Nephron progenitor cell (in vitro differentiated cells): ENCODE results near the gene KLHL3.

Source experiments
- DNase-seq: peaks from one replicate; pipeline ENCODE4 v3.0.0; 2021
- H3K27ac Mint-ChIP-seq: 2 replicates; pipeline ENCODE4 v1.8.0; 2021; ENCODE audit warnings: mild to moderate bottlenecking, moderate library complexity, mixed read lengths
- H3K27me3 Mint-ChIP-seq: 2 replicates; pipeline ENCODE4 v1.8.0; 2021; ENCODE audit warnings: mild to moderate bottlenecking, low read depth, mixed read lengths; ENCODE audit not compliant: poor library complexity
- H3K36me3 Mint-ChIP-seq: 2 replicates; pipeline ENCODE4 v1.8.0; 2021; ENCODE audit warnings: low read depth, mixed read lengths
- H3K4me1 Mint-ChIP-seq: 2 replicates; pipeline ENCODE4 v1.8.0; 2021; ENCODE audit warnings: mixed read lengths
- H3K4me3 Mint-ChIP-seq: 2 replicates; pipeline ENCODE4 v1.8.0; 2021; ENCODE audit warnings: mild to moderate bottlenecking, moderate library complexity, mixed read lengths
- H3K9me3 Mint-ChIP-seq: 2 replicates; pipeline ENCODE4 v1.8.0; 2021; ENCODE audit warnings: mild to moderate bottlenecking, moderate library complexity, mixed read lengths
- TF ChIP-seq, protein P1 (sequence below): fragments of 200-600 bp; sonication (generic); IDR thresholded peaks from 2 replicates; pipeline ENCODE4 v1.5.0; 2021; ENCODE audit warnings: antibody characterized with exemption

KLHL3 gene

DNA sequence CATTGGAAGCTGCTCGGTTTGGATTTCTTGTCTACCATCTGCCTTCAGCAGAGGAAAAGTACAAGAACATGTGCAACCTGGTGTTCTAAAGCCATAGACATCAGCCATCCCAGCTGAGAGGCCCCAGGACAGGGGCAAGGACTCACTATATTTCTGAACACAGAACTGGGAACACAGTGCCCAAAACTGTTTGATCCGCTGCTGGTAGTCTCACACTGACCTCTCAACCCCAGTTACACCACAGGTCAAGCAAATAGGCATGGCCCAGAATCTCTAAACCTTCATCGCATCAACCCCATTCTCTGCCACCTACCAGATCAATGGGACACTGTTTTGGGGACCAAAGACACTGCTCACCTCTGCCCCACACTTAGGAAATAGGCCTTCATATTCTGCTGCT is 2.0 kb downstream of the KLHL3 start:
- DNase-seq: no peak
- Mint-ChIP-seq H3K27ac (peak overlapping the region; percentile 49), H3K27me3 (peaks cover 4% of the 10 kb centered on the region), H3K36me3 (peaks cover 4% of the 10 kb centered on the region), H3K4me3 (no peak overlapping the region), H3K4me1 (no peaks in the 10 kb centered on the region), H3K9me3 (peaks cover 12% of the 10 kb centered on the region)
- TF ChIP-seq, protein P1, sequence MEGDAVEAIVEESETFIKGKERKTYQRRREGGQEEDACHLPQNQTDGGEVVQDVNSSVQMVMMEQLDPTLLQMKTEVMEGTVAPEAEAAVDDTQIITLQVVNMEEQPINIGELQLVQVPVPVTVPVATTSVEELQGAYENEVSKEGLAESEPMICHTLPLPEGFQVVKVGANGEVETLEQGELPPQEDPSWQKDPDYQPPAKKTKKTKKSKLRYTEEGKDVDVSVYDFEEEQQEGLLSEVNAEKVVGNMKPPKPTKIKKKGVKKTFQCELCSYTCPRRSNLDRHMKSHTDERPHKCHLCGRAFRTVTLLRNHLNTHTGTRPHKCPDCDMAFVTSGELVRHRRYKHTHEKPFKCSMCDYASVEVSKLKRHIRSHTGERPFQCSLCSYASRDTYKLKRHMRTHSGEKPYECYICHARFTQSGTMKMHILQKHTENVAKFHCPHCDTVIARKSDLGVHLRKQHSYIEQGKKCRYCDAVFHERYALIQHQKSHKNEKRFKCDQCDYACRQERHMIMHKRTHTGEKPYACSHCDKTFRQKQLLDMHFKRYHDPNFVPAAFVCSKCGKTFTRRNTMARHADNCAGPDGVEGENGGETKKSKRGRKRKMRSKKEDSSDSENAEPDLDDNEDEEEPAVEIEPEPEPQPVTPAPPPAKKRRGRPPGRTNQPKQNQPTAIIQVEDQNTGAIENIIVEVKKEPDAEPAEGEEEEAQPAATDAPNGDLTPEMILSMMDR: no peak

DNA sequence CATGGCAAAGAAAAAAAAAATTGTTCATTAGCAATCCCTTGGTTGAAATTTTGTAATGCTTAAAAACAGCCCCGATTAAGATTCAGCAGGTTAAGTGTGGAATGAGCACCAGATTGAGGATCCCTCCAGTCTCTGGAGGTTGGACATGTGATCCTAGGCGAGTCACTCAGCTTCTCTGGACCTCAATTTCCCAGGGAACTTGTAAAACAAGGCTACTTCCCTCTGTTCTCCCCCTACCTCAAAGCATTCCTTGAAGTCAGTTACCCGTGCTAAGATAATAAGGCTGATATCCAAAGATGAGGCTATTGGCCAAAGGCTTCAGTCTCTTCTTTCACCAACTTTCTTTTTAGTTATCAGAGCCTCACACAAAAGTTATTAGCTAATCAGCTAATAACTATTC is 2.9 kb downstream of the KLHL3 start:
- H3K4me3 Mint-ChIP-seq: peak overlapping the region; percentile 15
- H3K27ac Mint-ChIP-seq: no peak overlapping the region
- peaks cover 5% of the 10 kb centered on the region for H3K9me3 Mint-ChIP-seq
- TF ChIP-seq, protein P1: no peak
- no peaks in the 10 kb centered on the region for H3K4me1 Mint-ChIP-seq
- H3K27me3 Mint-ChIP-seq: peaks cover 3% of the 10 kb centered on the region
- no peak for DNase-seq
- peaks cover 4% of the 10 kb centered on the region for H3K36me3 Mint-ChIP-seq

DNA sequence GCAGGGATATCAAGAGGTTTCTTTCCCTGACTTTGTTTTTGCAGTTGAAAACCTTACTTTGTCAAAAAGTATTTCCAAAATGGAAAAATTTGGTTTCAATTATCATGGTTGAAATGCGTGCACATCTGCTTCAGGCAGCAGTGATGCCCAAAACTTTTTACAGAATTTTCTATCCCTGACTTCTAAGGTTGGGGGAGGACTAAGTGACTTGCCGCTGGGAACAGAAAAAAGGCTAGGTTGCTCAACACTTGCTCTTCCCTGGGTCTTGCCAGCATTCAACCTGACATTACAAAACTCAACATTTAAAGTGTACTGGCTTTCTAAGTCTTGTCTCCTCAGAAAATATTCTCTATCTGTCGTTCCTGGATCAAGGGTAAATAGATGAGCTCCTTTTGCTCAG is 4.7 kb downstream of the KLHL3 start:
- H3K4me1 Mint-ChIP-seq: no peaks in the 10 kb centered on the region
- H3K27ac Mint-ChIP-seq: no peak overlapping the region
- no peaks in the 10 kb centered on the region for H3K9me3 Mint-ChIP-seq
- H3K4me3 Mint-ChIP-seq: no peak overlapping the region
- no peaks in the 10 kb centered on the region for H3K36me3 Mint-ChIP-seq
- no peak for DNase-seq
- H3K27me3 Mint-ChIP-seq: no peaks in the 10 kb centered on the region
- TF ChIP-seq, protein P1: no peak

DNA sequence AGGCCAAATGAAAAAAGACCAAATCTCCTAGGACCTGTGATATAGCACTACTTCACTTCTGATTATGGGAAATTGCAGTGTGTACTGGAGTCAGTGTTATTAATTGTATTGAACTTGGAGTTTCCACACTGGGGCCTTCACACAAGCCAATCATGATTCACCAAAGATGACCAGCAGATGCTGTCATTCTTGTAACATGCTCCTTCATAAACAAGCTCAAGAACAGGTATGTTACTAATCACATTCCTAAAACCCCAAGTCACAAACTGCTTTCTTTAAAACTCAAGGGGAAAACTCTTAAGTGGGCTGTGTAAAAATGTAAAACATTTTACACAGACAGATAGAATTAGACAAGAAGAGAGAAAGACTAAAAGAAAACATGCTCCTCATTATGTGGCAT is 5.6 kb downstream of the KLHL3 start:
- Mint-ChIP-seq H3K4me1 (no peaks in the 10 kb centered on the region), H3K36me3 (no peaks in the 10 kb centered on the region), H3K9me3 (no peaks in the 10 kb centered on the region), H3K27ac (no peak overlapping the region), H3K4me3 (no peak overlapping the region), H3K27me3 (no peaks in the 10 kb centered on the region)
- TF ChIP-seq, protein P1: no peak
- no peak for DNase-seq

GRCh38 chr5:137728048-137728447 is 7.8 kb downstream of the KLHL3 start:
- Mint-ChIP-seq H3K27me3 (no peaks in the 10 kb centered on the region), H3K27ac (no peak overlapping the region), H3K36me3 (no peaks in the 10 kb centered on the region), H3K4me3 (no peak overlapping the region), H3K4me1 (no peaks in the 10 kb centered on the region), H3K9me3 (no peaks in the 10 kb centered on the region)
- TF ChIP-seq, protein P1: no peak
- DNase-seq: no peak

DNA sequence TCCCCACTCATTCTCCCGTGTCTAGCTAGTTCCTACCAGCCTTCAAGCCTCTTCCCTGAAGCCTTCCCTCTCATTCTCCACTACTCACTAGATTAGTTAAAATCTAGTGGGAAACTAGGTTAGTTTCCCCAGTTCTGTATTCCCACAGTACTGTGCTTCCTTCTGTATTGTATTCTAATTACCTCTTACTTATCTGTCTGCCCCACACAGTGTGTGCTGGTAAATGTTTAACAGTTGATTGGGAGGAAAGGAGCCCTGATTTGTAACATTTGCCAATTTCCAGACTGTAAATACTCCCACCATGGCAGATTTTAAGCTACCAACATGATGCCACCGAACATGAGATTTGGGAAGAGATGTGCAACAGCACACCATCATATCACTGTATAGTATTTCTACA is 8.3 kb downstream of the KLHL3 start:
- no peaks in the 10 kb centered on the region for H3K4me1 Mint-ChIP-seq
- H3K9me3 Mint-ChIP-seq: no peaks in the 10 kb centered on the region
- no peak for DNase-seq
- no peaks in the 10 kb centered on the region for H3K27me3 Mint-ChIP-seq
- TF ChIP-seq, protein P1: no peak
- no peak overlapping the region for H3K27ac Mint-ChIP-seq
- H3K4me3 Mint-ChIP-seq: no peak overlapping the region
- H3K36me3 Mint-ChIP-seq: no peaks in the 10 kb centered on the region
